Ramos (cell line): ENCODE results near the gene WDCP.
"Not testable (repeated sequence)": the region's sequence is repeated elsewhere in the genome, so short reads cannot be mapped to it uniquely, and the experiment has no call there.

ENCODE experiments used
- in situ Hi-C: fragments of 300-500 bp; cut with MboI; formaldehyde crosslinking; loops from one replicate; pipeline ENCODE4 v1.14.3; 2022; ENCODE audit warnings: low sequenced_read_pairs; ENCODE audit not compliant: unreplicated experiment

Gene WDCP

DNA sequence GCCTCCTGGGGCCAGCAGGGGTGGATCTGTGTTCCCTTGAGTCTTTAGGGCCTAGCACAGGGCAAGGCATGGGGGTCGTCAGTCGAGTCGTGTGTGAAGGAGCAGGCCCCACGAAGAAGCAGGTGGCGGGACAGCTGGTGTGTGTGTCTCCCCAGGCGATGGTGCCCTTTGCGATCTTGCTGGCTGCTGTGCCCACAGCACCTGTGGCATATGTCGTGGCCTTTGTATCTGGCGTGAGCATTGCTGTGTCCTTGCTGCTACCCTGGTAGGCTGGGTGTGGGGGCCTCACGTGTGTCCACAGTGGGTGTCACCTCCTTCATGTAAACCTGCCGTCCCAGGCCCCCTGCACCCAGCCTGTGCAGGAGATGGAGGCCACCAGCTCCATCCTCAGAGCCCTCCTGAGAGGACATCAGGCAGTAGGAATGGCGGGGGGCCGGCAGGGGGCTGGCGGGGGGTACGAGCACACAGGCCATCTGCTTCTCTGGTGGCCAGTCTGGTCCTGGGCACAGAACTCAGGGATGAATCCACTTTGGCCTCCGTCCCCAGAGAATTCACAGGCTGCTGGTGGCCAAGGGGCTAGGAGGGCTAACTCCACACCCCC lies 24.1 kb downstream of the WDCP start:
- in situ Hi-C loops = no loop called here

DNA sequence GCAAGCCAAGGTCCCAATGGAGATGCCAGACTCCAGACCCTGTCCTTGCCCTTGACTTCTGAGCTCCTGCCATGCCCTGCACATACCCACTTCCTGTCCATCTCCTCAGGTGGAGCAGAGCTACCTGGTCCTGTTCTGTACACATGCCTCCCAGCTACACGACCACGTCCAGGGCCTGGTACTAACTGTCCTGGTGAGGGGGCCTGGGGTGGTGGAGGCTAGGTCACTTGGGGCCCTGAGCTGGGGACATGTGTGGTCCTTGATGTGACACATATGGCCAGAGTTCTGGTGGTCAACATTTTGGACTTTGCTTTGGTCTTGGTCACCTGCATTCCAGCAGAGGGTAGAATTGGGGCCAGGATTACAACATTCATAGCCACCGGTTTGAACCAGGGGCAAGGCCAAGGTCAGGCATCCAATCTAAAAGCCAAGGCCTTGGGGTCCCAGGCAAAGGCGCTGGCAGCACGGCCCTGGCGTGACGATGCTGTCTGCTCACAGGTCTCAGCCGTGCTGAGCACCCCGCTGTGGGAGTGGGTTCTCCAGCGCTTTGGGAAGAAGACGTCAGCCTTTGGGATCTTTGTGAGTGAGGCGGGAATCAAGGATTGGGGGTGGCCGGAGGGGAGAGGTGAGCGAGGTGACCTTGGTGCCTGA lies 24.7 kb downstream of the WDCP start:
- in situ Hi-C loops = no loop called here

DNA sequence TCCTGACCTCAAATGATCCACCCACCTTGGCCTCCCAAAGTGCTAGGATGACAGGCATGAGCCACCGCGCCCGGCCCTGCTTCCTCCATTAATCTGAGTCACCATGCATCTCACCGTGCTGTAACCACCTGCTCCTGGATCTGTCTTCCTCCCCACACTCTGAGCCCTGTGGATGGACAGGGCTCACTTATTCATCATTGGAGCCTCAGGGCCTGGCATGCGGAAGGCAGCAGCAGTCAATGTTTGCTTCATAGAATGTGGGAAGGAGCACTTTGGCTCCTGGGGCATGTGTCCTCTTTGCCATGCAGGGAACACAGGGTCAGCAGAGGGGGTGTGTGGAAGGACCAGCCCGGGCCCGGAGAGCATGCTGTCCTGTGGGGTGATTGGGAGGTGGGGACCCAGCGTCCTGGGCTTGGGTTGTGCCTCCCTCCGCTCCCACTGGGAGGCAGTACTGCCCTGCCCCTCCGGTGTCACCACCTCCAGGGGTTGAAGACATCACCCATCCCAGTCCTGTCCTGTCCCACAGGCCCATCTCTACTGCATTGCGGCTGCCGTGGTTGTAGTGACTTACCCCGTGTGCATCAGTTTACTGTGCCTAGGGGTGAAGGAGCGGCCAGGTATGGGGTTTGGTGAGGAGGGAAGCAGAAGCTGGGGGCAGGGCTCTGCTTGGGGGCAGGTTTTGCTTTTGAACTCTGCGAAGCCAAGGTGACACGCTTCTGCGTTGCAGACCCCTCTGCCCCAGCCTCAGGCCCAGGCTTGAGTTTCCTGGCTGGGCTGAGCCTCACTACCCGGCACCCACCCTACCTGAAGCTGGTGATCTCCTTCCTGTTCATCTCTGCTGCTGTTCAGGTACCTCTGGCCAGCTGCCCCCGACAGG lies 25.8 kb downstream of the WDCP start:
- in situ Hi-C loops = no loop called here

DNA sequence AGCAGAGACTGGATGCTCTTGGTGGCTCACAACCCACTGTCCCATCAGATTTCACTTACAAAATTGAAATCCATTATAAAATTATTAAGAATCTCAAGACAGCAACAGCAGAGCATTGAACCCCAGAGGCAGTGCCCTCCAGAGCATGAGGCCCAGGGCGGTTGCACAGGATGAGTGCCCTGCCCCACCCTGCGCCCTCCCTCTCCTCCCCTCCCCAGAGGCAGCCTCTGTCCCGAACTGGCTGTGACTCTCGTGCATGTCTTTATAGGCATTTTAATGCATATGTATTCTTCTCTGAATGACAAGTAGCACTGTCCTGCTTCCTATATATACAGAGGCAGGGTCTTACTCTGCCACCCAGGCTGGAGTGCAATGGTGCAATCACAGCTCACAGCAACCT lies 26.9 kb downstream of the WDCP start:
- in situ Hi-C loops = no loop called here

DNA sequence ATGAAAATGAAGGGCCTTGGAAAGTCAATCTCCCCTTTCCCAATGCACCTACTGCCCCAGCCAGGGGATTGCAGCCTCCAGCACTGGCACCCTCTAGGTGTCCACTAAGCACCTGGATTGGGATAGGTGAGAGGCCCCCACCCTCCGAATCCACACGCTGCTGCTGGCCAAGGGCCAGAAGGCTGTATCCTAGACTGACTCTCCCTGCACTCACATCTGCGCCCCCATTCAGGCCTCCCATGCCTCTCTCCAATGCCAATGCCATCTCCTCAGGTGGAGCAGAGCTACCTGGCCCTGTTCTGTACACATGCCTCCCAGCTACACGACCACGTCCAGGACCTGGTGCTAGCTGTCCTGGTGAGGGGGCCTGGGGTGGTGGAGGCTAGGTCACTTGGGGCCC lies 27.5 kb downstream of the WDCP start:
- in situ Hi-C loops = no loop called here

DNA sequence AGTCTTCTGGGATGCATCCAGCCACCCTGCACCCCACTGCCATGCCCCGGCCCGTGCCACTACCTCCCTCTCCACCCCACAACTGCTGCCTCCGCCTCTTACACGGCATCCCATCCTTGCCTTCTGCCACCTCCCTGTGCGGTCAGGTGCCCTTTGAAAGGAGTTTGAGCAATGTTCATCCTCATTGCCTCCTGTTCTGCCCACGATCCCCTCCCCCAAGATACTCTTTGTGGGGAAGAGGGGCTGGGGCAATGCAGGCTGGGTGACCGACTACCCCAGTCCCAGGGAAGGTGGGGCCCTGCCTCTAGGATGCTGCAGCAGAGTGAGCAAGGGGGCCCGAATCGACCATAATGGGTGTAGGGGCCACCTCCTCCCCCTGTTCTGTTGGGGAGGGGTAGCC lies 28.9 kb downstream of the WDCP start:
- in situ Hi-C loops = no loop called here

DNA sequence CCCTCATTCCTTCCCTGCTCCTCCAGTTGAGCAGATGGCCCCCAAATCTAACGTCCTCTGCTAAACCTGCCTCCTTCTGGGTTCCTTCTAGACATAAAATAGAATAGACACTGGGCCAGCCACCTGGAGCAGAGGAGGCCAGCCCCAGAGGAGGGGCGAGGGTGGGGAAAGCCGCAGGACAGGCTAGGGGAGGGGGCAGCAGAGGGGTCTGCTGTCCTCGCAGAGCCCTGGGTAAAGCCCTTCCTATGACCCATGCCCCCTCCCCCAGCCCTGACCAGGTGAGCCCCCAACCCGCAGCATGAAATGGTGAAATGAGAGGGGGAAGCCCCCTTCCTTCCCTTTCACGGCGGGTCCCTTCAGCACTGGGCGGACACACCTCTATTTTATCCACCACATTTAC lies 29.5 kb downstream of the WDCP start:
- in situ Hi-C loops = no loop called here

DNA sequence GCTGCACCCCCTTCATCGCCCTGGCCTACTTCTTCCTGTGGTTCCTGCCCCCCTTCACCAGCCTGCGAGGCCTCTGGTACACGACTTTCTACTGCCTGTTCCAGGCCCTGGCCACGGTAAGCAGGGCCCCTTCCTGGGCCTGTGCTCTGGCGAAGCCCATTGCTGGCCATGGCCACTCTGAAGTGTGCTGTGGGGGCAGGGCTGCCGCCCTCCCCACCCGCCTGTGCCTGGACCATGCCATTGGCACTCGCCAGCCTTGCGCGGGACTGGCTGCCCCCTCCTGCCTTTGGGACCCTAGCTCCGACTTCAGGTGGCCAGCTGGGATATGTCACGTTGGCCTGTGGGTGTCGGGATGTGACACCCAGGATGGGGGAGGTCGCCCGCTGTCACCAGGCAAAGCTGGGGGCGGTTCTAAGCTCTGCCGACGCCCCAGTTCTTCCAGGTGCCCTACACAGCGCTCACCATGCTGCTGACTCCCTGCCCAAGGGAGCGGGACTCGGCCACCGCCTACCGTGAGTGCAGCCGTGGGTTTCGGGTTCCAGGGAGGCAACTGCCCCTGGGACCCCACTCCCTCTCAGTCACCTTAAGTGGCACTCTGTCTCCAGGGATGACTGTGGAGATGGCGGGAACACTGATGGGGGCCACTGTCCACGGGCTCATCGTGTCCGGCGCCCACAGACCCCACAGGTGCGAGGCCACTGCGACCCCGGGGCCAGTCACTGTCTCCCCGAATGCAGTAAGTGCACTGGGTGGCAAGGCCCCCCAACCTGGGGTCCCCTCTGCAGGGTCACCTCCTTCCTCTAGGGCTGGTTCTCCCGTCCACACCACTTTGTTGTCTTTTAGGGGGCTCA lies 30.1 kb downstream of the WDCP start:
- in situ Hi-C loops = no loop called here

DNA sequence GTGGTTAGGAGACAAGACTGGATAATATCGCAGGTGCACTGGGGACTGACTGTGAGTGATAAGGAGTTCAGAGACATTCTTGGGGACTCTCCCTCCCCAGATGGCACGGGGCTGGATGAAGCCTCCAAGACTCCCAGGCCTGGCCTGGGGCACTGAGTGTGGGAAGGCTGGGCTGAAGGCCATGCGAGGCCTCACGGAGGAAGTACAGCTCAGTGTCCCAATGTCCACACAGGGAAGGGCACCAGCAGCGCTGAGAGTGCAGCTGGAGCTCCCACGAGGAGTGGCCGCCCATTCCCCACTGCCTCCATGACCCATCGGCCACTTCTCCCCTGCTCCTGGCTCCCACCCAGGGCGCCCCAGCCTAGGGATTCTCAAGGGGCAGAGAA lies 30.8 kb downstream of the WDCP start:
- in situ Hi-C loops = no loop called here

DNA sequence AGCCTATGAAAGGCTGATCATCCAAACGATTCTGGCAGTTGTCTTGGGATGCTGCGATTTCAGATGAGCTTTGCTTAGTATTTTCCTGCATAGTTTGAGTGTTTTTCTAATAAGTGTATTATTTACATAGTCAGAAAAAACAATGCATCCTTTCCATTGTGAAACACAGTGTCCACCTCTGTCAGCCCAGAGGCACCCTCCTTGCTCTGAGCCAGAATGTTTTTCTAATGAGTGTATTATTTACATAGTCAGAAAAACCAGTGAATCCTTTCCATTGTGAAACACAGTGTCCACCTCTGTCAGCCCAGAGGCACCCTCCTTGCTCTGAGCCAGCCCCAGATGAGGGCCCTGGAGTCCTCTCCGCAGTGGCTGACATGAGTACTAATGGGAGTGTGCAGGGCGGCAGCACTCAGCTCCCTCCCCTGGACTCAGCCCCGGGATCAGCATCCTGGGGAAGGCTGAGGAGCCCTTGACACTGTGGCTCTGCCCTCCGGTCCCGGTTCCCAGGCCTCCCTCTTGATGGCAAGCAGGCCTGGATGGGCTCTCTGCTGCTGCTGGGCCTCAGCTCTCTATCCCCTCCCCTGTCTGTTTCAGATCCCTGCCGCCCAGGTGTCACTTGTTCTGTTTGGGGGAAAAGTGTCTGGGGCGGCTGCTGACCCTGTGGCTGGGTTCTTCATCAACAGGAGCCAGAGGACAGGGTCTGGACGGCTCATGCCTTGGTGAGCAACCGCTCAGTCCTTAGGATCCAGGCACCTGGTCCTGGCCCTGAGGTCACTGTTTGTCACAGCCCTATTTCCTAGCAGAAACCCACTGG lies 31.4 kb downstream of the WDCP start:
- in situ Hi-C loops = no loop called here

DNA sequence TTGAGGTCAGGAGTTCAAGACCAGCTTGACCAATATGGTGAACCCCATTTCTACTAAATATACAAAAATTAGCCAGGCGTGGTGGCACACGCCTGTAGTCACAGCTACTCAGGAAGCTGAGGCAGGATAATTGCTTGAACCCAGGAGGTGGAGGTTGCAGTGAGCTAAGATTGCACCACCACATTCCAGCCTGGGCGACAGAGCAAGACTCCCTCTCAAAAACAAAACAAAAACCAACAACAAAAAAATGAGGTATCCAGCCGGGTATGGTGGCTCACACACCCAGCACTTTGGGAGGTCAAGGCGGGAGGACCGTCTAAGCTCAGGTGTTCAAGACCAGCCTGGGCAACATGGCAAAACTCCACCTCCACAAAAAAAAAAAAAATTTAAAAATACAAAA lies 32.3 kb downstream of the WDCP start:
- in situ Hi-C loops = not testable (repeated sequence)

DNA sequence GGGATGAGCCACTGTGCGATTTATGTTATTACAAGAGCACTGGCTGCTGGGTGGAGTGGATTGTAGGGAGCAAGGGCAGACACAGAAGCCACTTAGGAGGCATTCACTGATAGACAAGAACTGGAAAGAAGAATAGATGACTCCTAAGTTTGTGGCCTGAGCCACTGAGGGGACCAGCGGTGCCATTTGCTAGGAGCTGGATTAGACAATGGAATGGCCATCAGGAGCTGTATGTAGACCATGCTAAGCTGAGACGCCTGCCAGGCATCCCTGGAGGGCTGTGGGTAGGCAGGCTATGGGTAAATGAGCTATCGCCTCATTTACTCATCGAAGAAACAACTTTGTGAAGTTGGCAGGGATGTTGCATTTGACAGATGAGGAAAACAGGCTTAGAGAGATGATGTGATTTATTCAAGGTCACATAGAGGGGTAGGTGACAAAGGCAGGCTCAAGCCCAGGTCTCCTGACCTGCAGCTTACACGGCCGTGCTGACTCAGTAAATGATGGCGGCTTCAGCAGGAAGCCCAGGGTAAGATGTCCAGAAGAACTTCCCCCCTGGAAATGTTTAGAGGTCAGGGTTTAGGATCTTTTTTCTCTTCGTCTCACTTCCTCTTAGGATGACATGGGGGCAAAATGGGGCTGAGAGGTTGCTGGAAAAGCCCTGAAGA lies 34.5 kb downstream of the WDCP start:
- in situ Hi-C loops = no loop called here

DNA sequence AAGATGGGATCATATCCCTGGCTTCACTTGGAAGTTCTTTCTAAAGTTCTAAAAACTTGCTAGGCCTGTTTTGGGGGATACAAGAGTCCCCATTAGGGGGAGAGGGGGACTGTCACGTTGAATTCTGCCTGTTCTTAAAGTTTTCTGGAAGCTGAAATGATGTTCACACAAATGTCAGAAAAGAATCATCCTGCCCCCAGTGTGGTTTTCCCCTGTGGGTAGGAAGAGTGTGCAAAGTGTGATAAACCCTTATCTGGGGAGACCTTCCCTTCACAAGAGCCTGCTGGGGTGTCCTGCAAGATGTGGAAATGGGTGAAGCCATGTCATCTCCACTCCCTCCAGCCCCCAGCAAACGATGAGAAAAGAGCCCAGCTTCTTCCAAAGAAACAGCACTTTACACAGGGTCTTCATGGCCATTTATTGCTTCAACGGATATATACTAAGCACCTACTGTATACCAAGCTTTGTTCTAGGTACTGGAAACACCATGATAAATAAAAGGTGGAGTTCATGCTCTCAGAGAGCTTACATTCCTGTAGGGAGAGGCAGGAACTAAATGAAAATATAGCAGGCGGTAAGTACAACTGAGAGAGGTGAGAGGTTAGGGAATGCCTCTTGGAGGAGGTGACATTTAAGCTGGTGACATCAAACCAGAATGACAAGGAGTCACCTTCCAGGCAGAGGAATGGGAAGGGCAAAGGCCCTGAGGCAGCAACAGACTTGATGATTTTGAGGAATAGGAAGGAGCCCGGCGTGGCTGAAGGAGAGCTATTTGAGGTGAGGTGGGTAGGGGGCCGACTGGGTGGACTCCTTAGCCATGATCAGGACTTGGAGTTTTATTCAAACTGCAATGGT lies 35.7 kb downstream of the WDCP start:
- in situ Hi-C loops = no loop called here

DNA sequence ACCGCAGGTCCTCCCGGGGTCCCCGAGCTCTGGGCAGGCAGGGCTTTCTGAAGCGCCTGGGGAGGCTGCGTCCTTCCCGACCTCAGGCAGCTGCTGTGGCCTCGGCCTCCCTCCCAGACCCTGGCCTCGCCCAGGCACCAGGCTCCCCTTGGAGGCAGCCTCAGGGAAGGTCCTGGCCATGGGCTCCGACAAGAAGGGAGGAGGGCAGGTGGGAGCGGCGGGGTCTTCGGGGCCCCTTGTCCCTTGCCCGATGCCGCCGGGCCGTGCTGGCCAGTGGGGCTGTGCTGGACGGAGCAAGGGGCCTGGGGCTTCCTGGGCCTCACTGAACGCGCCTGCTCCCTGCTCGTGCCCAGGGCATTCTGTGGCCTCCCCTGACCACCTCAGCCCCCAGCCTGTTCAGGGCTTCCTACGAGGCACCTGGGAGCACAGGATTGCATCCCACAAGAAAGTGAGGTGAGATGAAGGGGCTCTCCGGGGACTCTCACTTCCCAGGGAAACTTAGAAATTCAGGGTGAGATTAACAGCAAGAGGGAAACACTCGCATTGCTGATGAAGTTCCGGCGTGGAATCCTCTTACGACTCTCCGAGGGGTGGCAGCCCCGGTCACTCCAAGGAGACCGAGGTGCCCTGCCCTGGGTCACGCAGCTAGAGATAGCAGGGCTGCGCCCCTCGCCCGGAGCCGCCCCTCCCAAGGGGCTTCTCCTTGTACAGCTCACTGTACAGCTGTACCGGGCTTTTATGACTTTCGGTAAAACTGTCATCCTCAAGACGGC lies 36.5 kb downstream of the WDCP start:
- in situ Hi-C loops = no loop called here

DNA sequence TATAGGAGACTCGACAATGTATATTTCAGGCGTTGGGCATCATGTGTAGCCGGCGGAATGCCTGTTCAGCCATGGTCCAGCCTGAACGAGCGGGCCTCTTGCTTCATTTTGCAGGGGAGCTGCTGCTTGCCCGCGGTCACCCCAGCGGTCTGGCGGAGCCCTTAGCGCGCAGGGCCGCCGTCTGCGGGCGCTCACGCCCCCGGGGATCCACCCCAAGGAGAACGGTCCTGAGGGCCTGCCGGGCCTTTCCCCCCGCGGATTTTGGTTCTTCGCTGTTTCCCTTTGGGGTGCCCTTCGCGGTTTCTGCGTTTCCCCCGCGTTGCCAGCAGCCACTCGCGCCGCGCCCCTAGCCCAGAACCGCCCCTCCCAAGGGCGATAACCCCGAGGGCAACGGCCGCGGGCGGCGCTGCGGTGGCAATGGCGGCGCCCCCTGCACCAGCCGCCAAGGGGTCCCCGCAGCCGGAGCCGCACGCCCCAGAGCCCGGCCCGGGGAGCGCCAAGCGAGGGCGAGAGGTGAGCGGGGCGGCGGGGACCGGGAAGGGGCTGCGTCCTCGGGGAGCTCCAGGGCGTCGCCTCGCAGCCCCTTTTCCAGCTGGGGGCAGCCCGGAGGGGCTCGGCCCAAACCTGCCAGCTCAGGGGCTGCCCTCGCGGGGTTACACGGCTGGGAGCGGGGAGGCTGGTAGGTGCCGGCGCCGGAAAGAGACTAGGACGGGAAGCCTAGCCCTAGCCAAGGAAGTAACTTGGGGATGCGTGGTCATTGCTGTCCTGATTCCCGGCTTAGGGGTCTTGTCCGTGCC lies 37.3 kb downstream of the WDCP start, which contains the start of gene MFSD2B:
MFSD2B (plus strand) TSS at position 406 of the 797 bp plus-strand sequence; CDS start at position 418, 12 bp downstream.
- in situ Hi-C loops = no loop called here

DNA sequence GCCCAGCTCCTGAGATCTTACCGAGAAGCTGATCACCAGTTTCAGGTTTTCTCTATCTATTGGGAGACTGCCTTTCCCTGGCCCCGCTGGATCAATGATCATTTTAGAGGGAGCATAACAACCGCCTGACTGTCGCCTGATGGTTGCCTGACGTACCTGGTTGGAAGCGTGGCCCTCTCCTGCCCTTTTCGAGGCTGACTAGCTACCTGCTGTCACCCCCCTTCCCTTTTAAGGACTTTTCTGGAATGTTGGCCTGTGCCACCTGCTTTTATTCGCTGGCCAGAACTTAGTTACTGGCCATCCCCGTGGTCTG lies 37.9 kb downstream of the WDCP start:
- in situ Hi-C loops = no loop called here
